Activated CD4-positive, alpha-beta T cell treated with anti-CD3 and anti-CD28 coated beads, Interleukin-2, amount 50 U/mL, for 48 hours (primary cell): ENCODE measurements around the gene HPSE2.

Experiments
- DNase-seq, 2 experiments: peaks; one replicate each; pipeline ENCODE4 v3.0.0-alpha.2; 2020

HPSE2 gene

GRCh38 chr10:98423691-98424120 lies 811.9 kb downstream of the HPSE2 start:
- DNase-seq: no peak

GRCh38 chr10:98422182-98422581 lies 813.5 kb downstream of the HPSE2 start:
- DNase-seq: no peak

- DNase-seq: no peak
These were observed 814.9 kb downstream of the HPSE2 start for GRCh38 chr10:98420786-98421185.

- DNase-seq: no peak
These were observed 816.0 kb downstream of the HPSE2 start for GRCh38 chr10:98419469-98420261.

- no peak for DNase-seq
These were observed 816.8 kb downstream of the HPSE2 start for GRCh38 chr10:98418665-98419468.

- no peak for DNase-seq
These were observed 817.5 kb downstream of the HPSE2 start for GRCh38 chr10:98417973-98418664.

- no peak for DNase-seq
These were observed 818.1 kb downstream of the HPSE2 start for GRCh38 chr10:98417481-98417959.

GRCh38 chr10:98416606-98417388 lies 818.9 kb downstream of the HPSE2 start:
- DNase-seq: no peak

GRCh38 chr10:98415731-98416119 lies 819.9 kb downstream of the HPSE2 start:
- no peak for DNase-seq

- peak; percentile 34 to 51 for DNase-seq
These were observed 820.5 kb downstream of the HPSE2 start, which contains the start of gene PYROXD2 for GRCh38 chr10:98414932-98415730. Gene PYROXD2 (minus strand): TSS chr10:98415182. CDS start chr10:98415135, 47 bp downstream.

- DNase-seq: no peak
These were observed 821.1 kb downstream of the HPSE2 start for GRCh38 chr10:98414578-98414931.

- DNase-seq: no peak
These were observed 823.9 kb downstream of the HPSE2 start for GRCh38 chr10:98411768-98412167.

GRCh38 chr10:98411166-98411565 lies 824.5 kb downstream of the HPSE2 start:
- no peak for DNase-seq

GRCh38 chr10:98410759-98411158 lies 824.9 kb downstream of the HPSE2 start:
- no peak for DNase-seq

- no peak for DNase-seq
These were observed 825.4 kb downstream of the HPSE2 start for GRCh38 chr10:98410135-98410743.

- no peak for DNase-seq
These were observed 826.9 kb downstream of the HPSE2 start for GRCh38 chr10:98408799-98409198.

- no peak for DNase-seq
These were observed 827.9 kb downstream of the HPSE2 start for GRCh38 chr10:98407744-98408241.
